Liver (tissue), 9 donors: ENCODE data around the gene SYF2. TPM values are rescaled to one million over a fixed set of nuclear protein-coding genes. Genes with fewer than 3 reads are reported as not detected.

Experiments
- DNase-seq: peaks from one replicate; pipeline ENCODE4 v3.0.0-alpha.2; 2017; ENCODE audit warnings: low spot score
- H3K27ac ChIP-seq, 2 donors: one replicate each; pipeline ENCODE4 v1.7.0; 2013; ENCODE audit warnings: inconsistent platforms in 2 of 2, low read length in 2 of 2, control low read depth in 1 of 2, low read depth in 1 of 2, mild to moderate bottlenecking in 1 of 2
- H3K27me3 ChIP-seq, 4 donors: one replicate each; pipeline versions ENCODE4 v1.6.1 to v1.7.0; 2013; ENCODE audit warnings: low read length in 3 of 4, inconsistent platforms in 1 of 4, mild to moderate bottlenecking in 1 of 4, moderate library complexity in 1 of 4; ENCODE audit not compliant: control insufficient read depth in 4 of 4, insufficient read depth in 4 of 4
- H3K36me3 ChIP-seq, 4 donors: one replicate each; pipeline versions ENCODE4 v1.6.1 to v1.7.0; 2013; ENCODE audit warnings: low read length in 3 of 4, mild to moderate bottlenecking in 3 of 4, low read depth in 1 of 4, moderate library complexity in 1 of 4; ENCODE audit not compliant: control insufficient read depth in 4 of 4, insufficient read depth in 3 of 4
- H3K4me1 ChIP-seq, 4 donors: one replicate each; pipeline versions ENCODE4 v1.6.1 to v1.7.0; 2013; ENCODE audit warnings: low read length in 3 of 4, mild to moderate bottlenecking in 3 of 4, moderate library complexity in 1 of 4; ENCODE audit not compliant: control insufficient read depth in 4 of 4, insufficient read depth in 4 of 4
- H3K4me3 ChIP-seq, 3 donors: one replicate each; pipeline versions ENCODE4 v1.6.1 to v1.7.0; 2013; ENCODE audit warnings: low read length in 3 of 3, control low read depth in 1 of 3, low read depth in 1 of 3, mild to moderate bottlenecking in 1 of 3
- H3K9ac ChIP-seq, 2 donors: one replicate each; pipeline ENCODE4 v1.7.0; 2013; ENCODE audit warnings: low read length in 2 of 2, mild to moderate bottlenecking in 2 of 2, moderate library complexity in 2 of 2, control low read depth in 1 of 2, low read depth in 1 of 2
- H3K9me3 ChIP-seq, 4 donors: one replicate each; pipeline versions ENCODE4 v1.6.1 to v1.7.0; 2013; ENCODE audit warnings: low read length in 3 of 4; ENCODE audit not compliant: control insufficient read depth in 4 of 4
- ATF3 ChIP-seq: IDR thresholded peaks from 2 replicates; pipeline ENCODE4 v1.6.1; 2016; ENCODE audit warnings: antibody characterized with exemption
- CTCF ChIP-seq: fragments of 150-350 bp; IDR thresholded peaks from 2 replicates; pipeline ENCODE4 v1.5.1; 2017; ENCODE audit warnings: improper control_type of control experiment, low read depth, low read length; ENCODE audit not compliant: missing input control
- EGR1 ChIP-seq, 2 donors: IDR thresholded peaks; 2 replicates each; pipeline ENCODE4 v1.6.1; 2016 to 2018; ENCODE audit warnings: antibody characterized with exemption in 2 of 2, low read depth in 2 of 2
- FOXA1 ChIP-seq: IDR thresholded peaks from 2 replicates; pipeline ENCODE4 v1.6.1; 2016; ENCODE audit warnings: antibody characterized with exemption
- FOXA2 ChIP-seq: IDR thresholded peaks from 2 replicates; pipeline ENCODE4 v1.6.1; 2016; ENCODE audit warnings: antibody characterized with exemption
- GABPA ChIP-seq, 2 donors: IDR thresholded peaks in 1 of 2; conservative IDR thresholded peaks in 1 of 2; 2 replicates each; pipeline ENCODE4 v1.6.1; 2016; ENCODE audit warnings: antibody characterized with exemption in 2 of 2, mild to moderate bottlenecking in 1 of 2, moderate library complexity in 1 of 2
- HNF4A ChIP-seq, 2 donors: conservative IDR thresholded peaks; 2 replicates each; pipeline ENCODE4 v1.6.1; 2016; ENCODE audit warnings: antibody characterized with exemption in 2 of 2, mild to moderate bottlenecking in 2 of 2
- HNF4G ChIP-seq: IDR thresholded peaks from 2 replicates; pipeline ENCODE4 v1.6.1; 2016; ENCODE audit warnings: antibody characterized with exemption
- JUND ChIP-seq, 2 donors: IDR thresholded peaks; 2 replicates each; pipeline ENCODE4 v1.6.1; 2016; ENCODE audit warnings: antibody characterized with exemption in 2 of 2
- MAX ChIP-seq: IDR thresholded peaks from 2 replicates; pipeline ENCODE4 v1.6.1; 2016; ENCODE audit warnings: antibody characterized with exemption
- NR2F2 ChIP-seq: IDR thresholded peaks from 2 replicates; pipeline ENCODE4 v1.6.1; 2016; ENCODE audit warnings: antibody characterized with exemption
- RAD21 ChIP-seq, 2 donors: IDR thresholded peaks; 2 replicates each; pipeline ENCODE4 v1.6.1; 2016; ENCODE audit warnings: antibody characterized with exemption in 2 of 2, mild to moderate bottlenecking in 2 of 2
- REST ChIP-seq: IDR thresholded peaks from 2 replicates; pipeline ENCODE4 v1.6.1; 2016; ENCODE audit warnings: antibody characterized with exemption, mild to moderate bottlenecking
- RXRA ChIP-seq, 2 donors: IDR thresholded peaks; 2 replicates each; pipeline ENCODE4 v1.6.1; 2017 to 2018; ENCODE audit warnings: antibody characterized with exemption in 2 of 2, mild to moderate bottlenecking in 1 of 2
- SP1 ChIP-seq: IDR thresholded peaks from 2 replicates; pipeline ENCODE4 v1.6.1; 2018; ENCODE audit warnings: antibody characterized with exemption, mild to moderate bottlenecking
- TAF1 ChIP-seq: conservative IDR thresholded peaks from 2 replicates; pipeline ENCODE4 v1.6.1; 2016; ENCODE audit warnings: antibody characterized with exemption, mild to moderate bottlenecking
- YY1 ChIP-seq: IDR thresholded peaks from 2 replicates; pipeline ENCODE4 v1.6.1; 2016; ENCODE audit warnings: antibody characterized with exemption, mild to moderate bottlenecking
- WGBS: extraction: QIAGEN DNeasy Blood & Tissue Kit; methylation state at CpG from one replicate; pipeline ENCODE4 v1.1.7; 2013; 5-methylcytosine and 5-hydroxymethylcytosine counted together
- polyA plus RNA-seq, 2 donors: library from polyadenylated mRNA; stranded (reverse) in 1 of 2; unstranded in 1 of 2; fragments of 200-250 nt in 1 of 2; fragments of >200 nt in 1 of 2; fragmentation: Nextera tagmentation in 1 of 2; extraction: Ambion mirVana in 1 of 2; gene quantifications; one replicate each; pipeline versions ENCODE4 v1.2.1 to v1.2.3, GENCODE V29; 2013 to 2015
- total RNA-seq, 2 donors: library from RNA; depleted of rRNA; stranded (reverse); fragments of >200 nt; gene quantifications; one replicate each; pipeline ENCODE4 v1.2.3, GENCODE V29; 2014
- donor health status: healthy.
- donor health status: healthy.
- donor health status: healthy.
- donor health status: healthy.
- donor health status: healthy.

Gene SYF2
- total and polyA plus RNA-seq, 4 donors = 12.0 to 24.0 (median 15.2) TPM

GRCh38 chr1:25184001-25184762 lies 48.1 kb downstream of the SYF2 start:
- Histone ChIP-seq H3K4me1 (no peaks in the 10 kb centered on the region), H3K9me3 (no peaks in the 10 kb centered on the region), H3K36me3 (no peaks in the 10 kb centered on the region), H3K27ac (no peak overlapping the region), H3K27me3 (no peaks in the 10 kb centered on the region), H3K9ac (no peak overlapping the region), H3K4me3 (no peak overlapping the region)
- WGBS = 83% methylated on average over 13 of the region's 13 CpGs
- no peak for DNase-seq
- TF ChIP-seq CTCF (no peak), REST (no peak), GABPA (IDR thresholded peaks at IDR 0.05 in 1 of 2, conservative IDR thresholded peaks at IDR 0.05 in 1 of 2) (no peak), MAX (no peak), FOXA1 (no peak), FOXA2 (no peak), HNF4G (no peak), JUND (IDR thresholded peaks at IDR 0.05) (no peak), TAF1 (no peak), YY1 (no peak), HNF4A (conservative IDR thresholded peaks at IDR 0.05) (no peak), RXRA (IDR thresholded peaks at IDR 0.05) (no peak), SP1 (no peak), ATF3 (no peak)

GRCh38 chr1:25183126-25183980 lies 48.9 kb downstream of the SYF2 start:
- no peak overlapping the region for H3K9ac ChIP-seq
- no peak for DNase-seq
- 94% methylated on average over 21 of the region's 21 CpGs for WGBS
- H3K36me3 ChIP-seq = no peaks in the 10 kb centered on the region
- no peaks in the 10 kb centered on the region for H3K9me3 ChIP-seq
- H3K27me3 ChIP-seq = no peaks in the 10 kb centered on the region
- no peak overlapping the region for H3K4me3 ChIP-seq
- H3K4me1 ChIP-seq = no peaks in the 10 kb centered on the region
- H3K27ac ChIP-seq = no peak overlapping the region
- TF ChIP-seq EGR1 (IDR thresholded peaks at IDR 0.05; ENCODE audit: low read depth in 2 of 2) (no peak), YY1 (no peak), MAX (no peak), NR2F2 (no peak), REST (no peak), RXRA (IDR thresholded peaks at IDR 0.05) (no peak), ATF3 (no peak), GABPA (IDR thresholded peaks at IDR 0.05 in 1 of 2, conservative IDR thresholded peaks at IDR 0.05 in 1 of 2) (no peak), RAD21 (IDR thresholded peaks at IDR 0.05) (no peak), SP1 (no peak), FOXA2 (no peak), HNF4A (conservative IDR thresholded peaks at IDR 0.05) (no peak)
